Activated CD8-positive, alpha-beta T cell treated with anti-CD3 and anti-CD28 coated beads for 36 hours (primary cell): ENCODE results near the gene SH2D1A. TPM values are rescaled to one million over a fixed set of nuclear protein-coding genes. Genes with fewer than 3 reads are reported as not detected.
"Not testable (repeated sequence)": the region's sequence is repeated elsewhere in the genome, so short reads cannot be mapped to it uniquely, and the experiment has no call there.

ENCODE experiments used
- ATAC-seq: fragments of 200-7000 bp; cut with Tn5 transposase; one replicate; pipeline ENCODE4 v1.10.0; 2021; ENCODE audit warnings: mild to moderate bottlenecking, moderate library complexity
- CTCF ChIA-PET: fragments of 350-600 bp; sonication (Branson Sonifier 250); formaldehyde crosslinking; loops from one replicate; lab custom pipeline; 2021; ENCODE audit warnings: antibody characterized with exemption; lab: Charles Lee
- POLR2A ChIA-PET: fragments of 350-600 bp; sonication (Branson Sonifier 250); formaldehyde crosslinking; loops from one replicate; lab custom pipeline; 2021; ENCODE audit warnings: antibody characterized with exemption; lab: Charles Lee
- DNase-seq: peaks from one replicate; pipeline ENCODE4 v3.0.0-alpha.2; 2020
- H3K27ac Mint-ChIP-seq: one replicate; pipeline ENCODE4 v1.8.0; 2021; ENCODE audit warnings: mild to moderate bottlenecking, mixed read lengths
- H3K27me3 Mint-ChIP-seq: one replicate; pipeline ENCODE4 v1.8.0; 2021; ENCODE audit warnings: mixed read lengths
- H3K36me3 Mint-ChIP-seq: one replicate; pipeline ENCODE4 v1.8.0; 2021; ENCODE audit warnings: low read depth, mixed read lengths
- H3K4me1 Mint-ChIP-seq: one replicate; pipeline ENCODE4 v1.8.0; 2021; ENCODE audit warnings: low read depth, mixed read lengths
- H3K4me3 Mint-ChIP-seq: one replicate; pipeline ENCODE4 v1.8.0; 2021; ENCODE audit warnings: mild to moderate bottlenecking, moderate library complexity, mixed read lengths
- H3K9me3 Mint-ChIP-seq: one replicate; pipeline ENCODE4 v1.8.0; 2021; ENCODE audit warnings: mixed read lengths
- CTCF ChIP-seq: fragments of 200-600 bp; IDR thresholded peaks from one replicate; pipeline ENCODE4 v1.8.0; 2022; ENCODE audit warnings: antibody characterized with exemption, mild to moderate bottlenecking
- intact Hi-C: fragments of 100-400 bp; cut with micrococcal nuclease; formaldehyde crosslinking; loops from one replicate; pipeline ENCODE4 v1.10.0; 2022
- total RNA-seq, 2 experiments: library from RNA; stranded (reverse); gene quantifications; one replicate each; pipeline ENCODE4 v1.2.3, GENCODE V29; 2021

The SH2D1A gene
- total RNA-seq, 2 experiments from 2014 or later: 40.9 to 43.2 TPM

- no peaks in the 10 kb centered on the region for H3K9me3 Mint-ChIP-seq
- ChIA-PET POLR2A (interaction anchor here (1.0 kb wide), 1 partner anchor 17 kb away, joined by 3 read pairs; the partner anchor contains the start of gene SH2D1A), CTCF (no interaction called here)
- intact Hi-C loops: no loop called here
- H3K27ac Mint-ChIP-seq: peak overlapping the region; percentile 19
- no peaks in the 10 kb centered on the region for H3K27me3 Mint-ChIP-seq
- TF ChIP-seq CTCF: no peak
- no peaks in the 10 kb centered on the region for H3K36me3 Mint-ChIP-seq
- peaks cover 26% of the 10 kb centered on the region for H3K4me1 Mint-ChIP-seq
- no peak overlapping the region for H3K4me3 Mint-ChIP-seq
- peak; percentile 34 for ATAC-seq
- DNase-seq: no peak
These were observed 17.6 kb upstream of the SH2D1A start for GRCh38 chrX:124328765-124329164.

- Mint-ChIP-seq H3K27ac (no peak within 1 kb of the TSS), H3K27me3 (no peaks in the 10 kb centered on the region), H3K4me3 (no peak within 1 kb of the TSS), H3K36me3 (no peaks in the 10 kb centered on the region), H3K4me1 (peaks cover 39% of the 10 kb centered on the region), H3K9me3 (no peaks in the 10 kb centered on the region)
- no peak for ATAC-seq
- intact Hi-C loops: no loop called here
- POLR2A ChIA-PET: interaction anchor here (0.9 kb wide), 1 partner anchor 10 kb away, joined by 3 read pairs; no protein-coding TSS in a partner anchor
- DNase-seq: no peak
- no peak for TF ChIP-seq CTCF
- CTCF ChIA-PET: no interaction called here
These were observed 13.6 kb upstream of the SH2D1A start, which contains the start of gene TEX13D for GRCh38 chrX:124332481-124333424. Gene TEX13D (plus strand): TSS chrX:124332660. CDS start chrX:124332918, 258 bp downstream.

- Mint-ChIP-seq H3K27me3 (no peaks in the 10 kb centered on the region), H3K27ac (no peak overlapping the region), H3K9me3 (no peaks in the 10 kb centered on the region), H3K36me3 (no peaks in the 10 kb centered on the region), H3K4me1 (peaks cover 39% of the 10 kb centered on the region), H3K4me3 (no peak overlapping the region)
- POLR2A ChIA-PET: interaction anchor here (0.9 kb wide), 1 partner anchor 9 kb away, joined by 3 read pairs; no protein-coding TSS in a partner anchor
- intact Hi-C loops: no loop called here
- DNase-seq (no peak), ATAC-seq (no peak)
- TF ChIP-seq CTCF: no peak
- CTCF ChIA-PET: no interaction called here
These were observed 12.5 kb upstream of the SH2D1A start for GRCh38 chrX:124333862-124334261.

- CTCF ChIA-PET, H3K27me3 Mint-ChIP-seq, H3K36me3 Mint-ChIP-seq, DNase-seq, H3K9me3 Mint-ChIP-seq, intact Hi-C loops, ATAC-seq, H3K27ac Mint-ChIP-seq, POLR2A ChIA-PET, H3K4me3 Mint-ChIP-seq: not testable (repeated sequence)
- H3K4me1 Mint-ChIP-seq: peaks cover 42% of the 10 kb centered on the region
These were observed 11.8 kb upstream of the SH2D1A start for GRCh38 chrX:124334555-124334954.

DNA sequence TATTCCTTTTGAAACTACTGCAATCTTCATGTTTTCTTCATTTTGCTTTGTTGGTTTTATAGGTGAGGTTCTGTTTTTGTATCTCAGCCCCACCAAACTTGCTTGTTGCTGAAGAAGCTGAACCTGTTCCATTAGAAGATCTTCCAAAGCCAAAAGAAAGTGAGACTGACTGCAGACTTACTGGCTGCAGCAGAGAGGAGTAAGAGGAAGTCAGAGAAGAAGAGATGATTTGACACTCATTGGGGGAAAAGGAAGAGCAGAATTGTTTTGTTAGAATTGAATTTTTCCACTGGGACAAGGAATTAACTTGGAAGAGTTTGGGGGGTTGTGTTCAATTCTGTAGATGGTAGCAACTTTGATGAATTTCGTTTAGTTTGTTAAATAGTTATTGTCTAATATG lies 10.8 kb upstream of the SH2D1A start:
- Mint-ChIP-seq H3K4me3 (no peak overlapping the region), H3K36me3 (no peaks in the 10 kb centered on the region), H3K9me3 (no peaks in the 10 kb centered on the region), H3K27me3 (no peaks in the 10 kb centered on the region), H3K27ac (no peak overlapping the region), H3K4me1 (peaks cover 44% of the 10 kb centered on the region)
- ATAC-seq (no peak), DNase-seq (no peak)
- intact Hi-C loops: no loop called here
- ChIA-PET POLR2A (no interaction called here), CTCF (no interaction called here)
- no peak for TF ChIP-seq CTCF
